GM18511 (cell line): ENCODE results near the gene PVR.
"Not testable (repeated sequence)": the region's sequence is repeated elsewhere in the genome, so short reads cannot be mapped to it uniquely, and the experiment has no call there.

Experiments
- ATAC-seq: cut with Tn5 transposase; IDR thresholded peaks from one replicate; pipeline ENCODE4 v1.9.1; 2021; ENCODE audit warnings: mild to moderate bottlenecking, moderate library complexity; ENCODE audit not compliant: unreplicated experiment

Gene PVR

DNA sequence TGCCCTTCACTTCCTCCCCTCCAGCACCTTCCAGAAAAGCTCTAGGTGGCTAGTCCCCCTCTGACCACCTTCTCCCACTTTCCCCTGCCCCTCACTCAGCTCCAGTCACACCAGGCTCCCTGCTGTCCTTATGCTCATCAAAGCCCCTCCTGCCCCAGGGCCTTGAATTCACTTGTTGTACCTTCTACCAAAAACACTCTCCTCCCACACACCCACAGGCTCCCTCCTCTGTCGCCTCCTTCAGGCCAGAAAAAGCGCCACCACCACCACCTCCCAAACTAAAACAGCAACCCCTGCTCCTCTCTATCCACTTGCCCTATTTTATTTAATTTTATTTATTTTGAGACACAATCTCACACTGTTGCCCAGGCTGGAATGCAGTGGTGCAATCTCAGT, 50.5 kb downstream of the PVR start:
- no peak for ATAC-seq

DNA sequence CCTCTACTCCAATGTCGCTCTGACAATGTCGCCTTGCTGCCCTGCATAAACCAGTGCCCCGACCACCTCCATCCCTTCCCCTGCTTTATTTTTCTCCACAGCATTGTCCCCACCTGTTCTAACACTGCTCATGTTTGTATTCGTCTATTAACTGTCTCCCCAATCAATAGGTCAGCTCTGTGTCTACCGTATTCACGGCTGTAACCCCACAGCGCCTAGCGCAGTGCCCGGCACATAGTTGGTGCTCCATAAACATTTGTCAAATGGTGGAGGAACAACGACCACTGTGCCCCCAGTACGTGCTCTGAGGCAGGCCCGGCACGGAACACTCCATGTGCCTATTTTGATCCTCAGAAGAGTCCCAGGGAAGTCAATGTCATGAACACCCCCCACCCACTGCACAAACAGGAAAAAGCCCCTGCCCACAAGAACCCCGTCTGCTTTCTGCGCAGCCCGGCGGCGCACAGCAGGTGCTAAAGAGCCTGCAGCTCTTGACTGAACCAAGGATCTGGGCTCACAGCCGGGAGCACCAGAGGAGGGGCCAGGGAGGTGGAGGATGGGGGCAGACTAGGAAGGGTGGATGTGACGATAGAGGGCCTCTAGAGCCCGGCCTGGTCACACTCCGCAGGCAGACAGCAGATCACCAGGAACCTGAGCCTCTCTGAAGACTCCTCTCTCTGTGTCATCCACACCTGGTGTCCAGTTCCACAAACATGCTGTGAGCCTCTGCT, 53.4 kb downstream of the PVR start:
- no peak for ATAC-seq

DNA sequence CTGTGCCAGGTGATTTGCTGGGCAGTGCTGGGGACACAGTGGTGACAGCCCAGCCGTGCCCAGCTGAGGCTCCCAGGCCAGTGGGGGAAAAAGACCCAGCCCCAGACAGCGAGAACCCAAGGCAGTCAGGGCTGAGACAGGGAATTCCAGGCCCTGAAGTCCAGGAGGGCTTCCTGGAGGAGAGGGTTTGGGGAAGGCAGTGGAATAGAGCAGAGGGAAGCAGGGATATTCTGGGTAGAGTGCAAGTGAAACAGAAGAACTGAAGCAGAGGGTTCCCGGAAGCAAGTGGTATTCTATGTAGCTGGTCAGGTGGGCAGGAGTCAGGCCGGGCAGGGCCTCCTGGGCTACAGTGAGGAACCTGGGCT, 53.9 kb downstream of the PVR start:
- no peak for ATAC-seq

DNA sequence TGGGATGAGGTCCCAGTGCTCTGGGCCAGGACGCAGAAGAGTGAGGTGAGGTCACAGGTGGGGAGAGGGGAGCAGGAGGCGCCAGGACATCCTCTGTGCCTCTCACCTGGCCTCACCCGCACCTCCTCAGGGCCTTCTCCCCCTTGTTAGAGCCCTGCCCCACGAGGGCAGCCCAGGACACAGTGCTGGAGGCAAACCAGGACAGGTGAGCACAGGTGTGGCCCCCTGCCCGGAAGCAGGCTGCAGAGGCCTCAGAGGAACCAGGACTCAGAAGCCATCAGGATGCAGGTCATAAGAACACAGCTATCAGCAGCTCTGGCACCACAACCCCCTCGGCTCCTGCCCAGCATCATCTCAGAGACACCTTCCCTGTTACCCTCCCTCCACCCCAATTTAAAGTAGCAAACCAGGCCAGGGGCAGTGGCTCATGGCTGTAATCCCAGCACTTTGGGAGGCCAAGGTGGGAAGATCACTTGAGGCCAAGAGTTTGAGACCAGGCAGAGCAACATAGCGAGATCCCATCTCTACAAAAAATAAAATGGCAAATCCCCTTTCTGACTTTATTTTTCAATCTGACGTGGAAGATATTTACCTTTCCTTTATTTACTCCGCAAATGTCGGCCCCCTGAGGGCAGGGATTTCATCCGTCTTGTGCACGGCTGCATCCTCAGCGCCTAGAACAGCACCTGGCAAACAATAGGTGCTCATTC, 54.9 kb downstream of the PVR start, which contains the start of gene CEACAM16:
Gene CEACAM16 (plus strand): TSS at position 660 of the 710 bp plus-strand sequence. CDS start 2,306 bp downstream, outside the sequence.
- no peak for ATAC-seq

DNA sequence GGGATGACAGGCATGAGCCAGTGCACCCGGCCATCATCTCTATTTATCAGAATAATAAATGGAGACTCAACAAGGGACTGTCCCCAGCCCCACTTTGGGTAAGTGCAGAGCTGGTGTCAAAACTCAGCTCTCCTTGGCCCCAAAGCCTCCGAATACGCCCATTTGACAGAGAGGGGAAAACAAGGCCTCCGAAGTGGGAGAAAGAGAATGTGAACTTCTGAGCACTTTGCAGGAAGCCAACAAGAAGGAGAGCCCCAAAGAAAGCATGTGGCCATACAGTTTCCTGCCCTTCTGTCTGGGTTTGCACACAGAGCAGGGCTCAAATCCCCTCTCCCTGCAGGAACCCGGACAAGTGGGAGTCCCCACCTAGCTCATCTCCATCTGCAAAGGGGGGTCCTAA, 56.8 kb downstream of the PVR start:
- ATAC-seq, result no peak

DNA sequence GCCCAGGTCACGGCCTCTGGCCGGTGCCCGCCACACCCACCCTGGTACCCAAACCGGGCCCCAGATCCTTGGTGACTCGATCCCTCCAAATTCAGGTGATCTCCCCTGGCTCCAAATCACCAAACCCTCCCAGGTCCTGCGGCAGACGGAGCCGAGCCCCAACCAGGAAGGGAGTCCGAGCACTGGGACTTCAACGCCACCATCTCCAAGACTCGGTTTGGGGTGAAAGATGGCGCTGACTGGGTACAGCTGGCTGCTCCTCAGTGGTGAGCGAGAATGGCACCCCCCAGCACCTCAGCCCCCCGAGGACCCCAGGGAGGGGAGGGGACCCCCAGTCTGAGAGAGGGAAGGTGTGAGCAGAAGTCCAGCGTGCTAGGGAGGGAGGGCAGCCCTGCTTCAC, 57.5 kb downstream of the PVR start:
- ATAC-seq, result no peak

DNA sequence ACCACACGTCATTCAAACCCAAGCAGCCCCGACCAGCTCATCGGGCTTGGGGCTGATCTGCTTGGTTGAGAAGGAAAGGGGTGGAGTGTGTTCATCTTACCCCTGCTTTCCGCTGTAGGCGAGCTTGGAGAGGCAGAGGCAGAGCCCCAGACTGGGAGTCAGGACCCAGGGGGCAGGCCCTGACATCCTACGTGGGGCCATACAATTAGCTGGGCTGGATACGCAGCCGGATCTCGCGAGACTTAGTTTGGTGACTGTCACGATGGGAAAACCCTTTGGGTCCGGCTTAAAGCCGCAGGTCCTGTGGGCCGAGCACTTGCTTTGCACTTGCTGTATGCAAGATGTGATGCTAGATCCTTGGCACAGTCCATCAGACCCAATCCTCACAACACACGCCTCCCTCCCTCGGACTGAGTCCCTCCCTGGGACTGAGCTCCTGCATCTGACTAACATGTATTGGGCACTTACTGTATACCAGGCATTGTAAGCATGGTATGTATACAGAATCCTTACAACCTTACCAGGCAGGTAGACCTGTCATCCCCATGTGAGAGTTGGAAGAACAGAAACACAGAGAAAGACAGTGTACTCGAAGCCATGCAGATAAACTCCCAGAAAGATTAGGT, 59.0 kb downstream of the PVR start:
- ATAC-seq, result no peak

DNA sequence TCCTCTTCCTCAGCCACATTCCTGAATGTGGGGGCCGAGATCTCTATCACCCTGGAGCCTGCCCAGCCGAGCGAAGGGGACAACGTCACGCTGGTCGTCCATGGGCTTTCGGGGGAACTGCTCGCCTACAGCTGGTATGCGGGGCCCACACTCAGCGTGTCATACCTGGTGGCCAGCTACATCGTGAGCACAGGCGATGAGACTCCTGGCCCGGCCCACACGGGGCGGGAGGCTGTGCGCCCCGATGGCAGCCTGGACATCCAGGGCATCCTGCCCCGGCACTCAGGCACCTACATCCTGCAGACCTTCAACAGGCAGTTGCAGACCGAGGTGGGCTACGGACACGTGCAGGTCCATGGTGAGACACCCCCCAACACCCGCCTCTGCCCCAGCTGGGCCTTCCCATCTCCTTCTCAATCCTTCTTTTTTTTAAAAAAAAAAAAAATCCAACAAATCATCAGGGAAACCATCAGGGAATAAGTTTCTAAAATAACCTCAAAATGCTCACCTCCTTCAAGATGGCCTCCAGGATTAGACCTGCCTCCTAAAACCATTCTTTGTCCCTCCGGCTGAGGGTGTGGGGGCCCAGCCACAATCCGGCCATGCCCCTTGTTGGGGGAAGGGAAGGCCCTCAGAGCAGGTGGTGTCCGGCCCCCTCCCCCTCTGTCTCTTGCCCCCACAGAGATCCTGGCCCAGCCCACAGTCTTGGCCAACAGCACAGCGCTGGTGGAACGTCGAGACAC, 59.8 kb downstream of the PVR start:
- no peak for ATAC-seq

DNA sequence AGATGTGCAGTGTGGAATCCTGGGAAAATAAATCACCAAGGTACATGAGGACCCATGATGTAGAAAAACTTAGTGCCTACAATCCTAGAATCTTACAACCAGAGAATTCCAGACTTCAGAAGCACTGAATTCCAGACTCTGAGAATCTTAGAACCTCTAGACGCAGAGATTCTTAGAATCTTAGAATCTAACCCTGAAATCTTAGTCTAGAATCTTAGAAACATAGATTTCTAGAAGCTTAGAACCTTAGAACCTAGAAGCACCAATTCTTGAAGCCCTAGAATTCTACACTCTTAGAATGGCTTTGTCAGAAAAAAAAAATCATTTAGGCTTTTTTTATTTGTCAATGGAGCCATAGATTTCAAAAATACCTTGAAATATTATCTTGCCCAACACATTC, 61.3 kb downstream of the PVR start:
- ATAC-seq, result no peak

DNA sequence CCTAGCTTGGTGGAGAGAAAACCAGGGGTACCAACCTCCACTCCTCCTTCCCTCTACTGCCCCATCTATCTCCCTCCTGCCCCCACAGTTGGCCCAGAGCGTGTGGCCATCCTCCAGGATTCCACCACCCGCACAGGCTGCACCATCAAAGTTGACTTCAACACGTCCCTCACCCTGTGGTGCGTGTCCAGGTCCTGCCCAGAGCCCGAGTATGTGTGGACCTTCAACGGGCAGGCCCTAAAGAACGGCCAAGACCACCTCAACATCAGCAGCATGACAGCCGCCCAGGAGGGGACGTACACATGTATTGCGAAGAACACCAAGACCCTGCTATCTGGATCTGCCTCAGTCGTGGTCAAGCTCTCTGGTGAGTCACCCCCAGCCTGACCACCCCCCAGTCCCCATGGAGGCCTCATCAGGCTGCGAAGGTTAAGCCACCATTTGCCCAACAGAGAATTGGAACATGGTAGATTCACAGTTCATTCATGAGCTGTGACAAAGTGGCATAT, 61.8 kb downstream of the PVR start:
- ATAC-seq, result no peak

DNA sequence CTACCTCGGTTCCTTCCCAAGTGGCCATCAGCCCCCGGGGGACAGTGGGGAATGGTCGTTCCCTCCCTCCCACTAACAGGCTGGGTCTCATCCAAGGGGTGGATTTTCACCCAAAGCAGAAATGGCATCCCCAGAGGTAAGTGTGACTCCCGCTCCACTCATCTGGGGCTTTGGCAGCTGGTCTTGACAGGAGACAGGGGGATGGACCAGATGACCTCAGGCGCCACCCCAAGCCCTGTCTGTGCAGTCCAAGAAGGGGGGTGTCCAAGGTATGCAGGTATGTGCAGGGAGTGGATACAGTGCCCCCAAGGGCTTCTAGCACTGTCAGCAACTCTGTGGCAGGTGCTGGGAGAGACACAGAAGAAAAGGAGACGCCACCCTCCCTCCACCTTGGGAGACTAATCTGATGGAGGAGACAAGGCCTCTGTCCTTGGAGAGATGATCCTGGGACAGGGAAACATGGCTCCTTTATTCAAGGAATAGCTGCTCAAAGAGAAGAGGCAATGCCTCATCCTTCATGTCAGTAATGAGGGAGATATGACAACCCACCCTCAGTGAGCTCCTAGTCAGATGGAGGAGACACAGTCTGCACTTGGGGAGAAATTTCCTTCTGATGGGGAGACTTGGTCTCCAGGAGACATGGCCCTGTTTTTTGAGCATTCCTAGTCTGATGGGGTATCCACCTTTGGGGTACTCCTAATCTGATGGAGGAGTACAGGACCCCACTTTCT, 63.0 kb downstream of the PVR start:
- no peak for ATAC-seq

DNA sequence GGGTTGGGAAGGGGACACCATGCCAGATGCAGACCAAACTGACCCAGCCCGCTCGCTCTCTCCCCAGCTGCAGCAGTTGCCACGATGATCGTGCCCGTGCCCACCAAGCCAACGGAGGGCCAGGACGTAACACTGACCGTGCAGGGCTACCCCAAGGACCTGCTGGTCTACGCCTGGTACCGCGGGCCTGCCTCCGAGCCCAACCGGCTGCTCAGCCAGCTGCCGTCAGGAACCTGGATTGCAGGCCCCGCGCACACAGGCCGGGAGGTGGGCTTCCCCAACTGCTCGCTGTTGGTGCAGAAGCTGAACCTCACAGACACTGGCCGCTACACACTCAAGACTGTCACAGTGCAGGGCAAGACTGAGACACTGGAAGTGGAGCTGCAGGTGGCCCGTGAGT, 64.1 kb downstream of the PVR start:
- no peak for ATAC-seq

DNA sequence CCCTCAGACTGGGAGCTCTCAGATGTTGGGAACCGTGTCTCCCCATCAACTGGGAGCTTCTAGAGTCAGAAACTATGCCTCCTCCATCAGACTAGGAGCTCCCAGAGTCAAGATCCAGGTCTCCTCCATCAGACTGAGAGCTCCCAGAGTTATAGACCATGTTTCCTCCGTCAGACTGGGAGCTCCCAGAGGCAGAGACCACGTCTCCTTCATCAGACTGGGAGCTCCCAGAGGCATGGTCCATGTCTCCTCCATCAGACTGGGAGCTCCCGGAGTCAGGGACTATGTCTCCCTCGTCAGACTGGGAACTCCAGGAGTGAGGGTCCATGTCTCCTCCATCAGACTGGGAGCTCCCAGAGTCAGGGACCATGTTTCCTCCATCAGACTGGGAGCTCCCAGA, 65.2 kb downstream of the PVR start:
- ATAC-seq, result no peak

DNA sequence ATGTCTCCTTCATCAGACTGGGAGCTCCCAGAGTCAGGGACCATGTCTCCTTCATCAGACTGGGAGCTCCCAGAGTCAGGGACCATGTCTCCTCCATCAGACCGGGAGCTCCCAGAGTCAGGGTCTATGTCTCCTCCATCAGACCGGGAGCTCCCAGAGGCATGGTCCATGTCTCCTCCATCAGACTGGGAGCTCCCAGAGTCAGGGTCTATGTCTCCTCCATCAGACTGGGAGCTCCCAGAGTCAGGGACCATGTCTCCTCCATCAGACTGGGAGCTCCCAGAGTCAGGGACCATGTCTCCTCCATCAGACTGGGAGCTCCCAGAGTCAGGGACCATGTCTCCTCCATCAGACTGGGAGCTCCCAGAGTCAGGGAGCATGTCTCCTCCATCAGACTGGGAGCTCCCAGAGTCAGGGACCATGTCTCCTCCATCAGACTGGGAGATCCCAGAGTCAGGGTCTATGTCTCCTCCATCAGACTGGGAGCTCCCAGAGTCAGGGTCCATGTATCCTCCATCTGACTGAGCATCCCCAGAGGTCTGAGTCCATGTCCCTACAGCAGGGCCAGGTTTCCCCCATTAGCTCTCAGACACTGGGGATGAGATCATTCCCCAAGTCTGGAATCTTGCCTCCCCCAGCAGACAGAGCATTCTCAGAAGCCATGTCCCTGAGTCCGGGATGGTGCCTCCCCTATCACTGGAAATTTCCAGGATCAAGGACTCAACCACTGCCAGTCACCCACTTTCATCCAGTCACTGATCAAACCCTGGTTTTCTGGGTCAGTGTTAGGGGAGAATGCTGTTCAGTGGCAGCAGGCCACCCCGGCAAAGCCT, 65.9 kb downstream of the PVR start:
- ATAC-seq, result not testable (repeated sequence)

DNA sequence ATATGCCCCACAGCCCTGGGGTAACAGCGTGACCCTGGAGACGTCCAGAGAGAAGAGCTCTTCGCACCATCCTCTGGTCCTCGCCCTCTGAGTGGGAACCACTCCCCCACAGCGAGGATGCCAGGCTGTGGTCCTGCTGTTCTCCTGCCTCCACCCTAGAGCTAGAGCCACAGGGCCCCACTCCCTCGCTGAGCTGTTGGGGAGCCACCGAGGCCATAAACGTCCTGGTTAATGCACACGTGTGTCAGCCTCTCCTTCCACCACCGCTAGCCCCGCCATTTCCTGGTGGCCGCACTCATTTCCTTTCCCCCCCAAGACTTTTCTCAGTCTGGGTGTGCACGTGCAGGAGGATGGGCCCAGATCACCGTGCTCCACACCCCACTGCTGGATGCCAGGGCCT, 66.8 kb downstream of the PVR start:
- ATAC-seq, result no peak

DNA sequence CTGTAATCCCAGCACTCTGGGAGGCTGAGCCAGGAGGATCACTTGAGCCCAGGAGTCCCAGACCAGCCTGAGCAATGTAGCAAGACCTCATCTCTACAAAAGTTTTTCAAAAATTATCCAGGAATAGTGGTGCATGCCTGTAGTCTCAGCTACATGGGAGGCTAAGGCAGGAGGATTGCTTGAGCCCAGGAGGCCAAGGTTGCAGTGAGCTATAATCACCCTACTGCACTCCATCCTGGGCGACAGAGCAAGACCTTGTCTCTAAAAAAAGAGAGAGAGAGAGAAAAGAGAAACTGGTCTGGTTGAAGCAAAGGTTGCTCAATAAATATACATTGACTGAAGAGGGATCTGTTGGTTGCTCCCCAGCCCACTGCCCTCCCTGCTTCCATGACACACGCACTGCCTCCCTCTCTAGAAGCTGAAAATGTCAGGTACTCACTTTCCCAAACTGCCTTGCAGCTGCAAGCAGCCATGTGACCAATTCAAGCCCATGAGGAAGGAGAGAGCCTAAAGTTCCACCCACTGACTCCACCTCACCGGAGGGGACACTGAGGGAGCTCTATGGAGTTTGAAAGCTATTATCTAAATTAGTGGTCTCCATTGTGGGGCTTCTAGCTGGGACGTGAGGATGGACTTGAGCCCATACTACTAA, 69.3 kb downstream of the PVR start:
- no peak for ATAC-seq
